ENCODE measurements around the gene ACTR8. TPM values are rescaled to one million over a fixed set of nuclear protein-coding genes. Genes with fewer than 3 reads are reported as not detected.

ACTR8 gene
- total RNA-seq, 1 experiment from 2014 or later = 15.2 TPM

DNA sequence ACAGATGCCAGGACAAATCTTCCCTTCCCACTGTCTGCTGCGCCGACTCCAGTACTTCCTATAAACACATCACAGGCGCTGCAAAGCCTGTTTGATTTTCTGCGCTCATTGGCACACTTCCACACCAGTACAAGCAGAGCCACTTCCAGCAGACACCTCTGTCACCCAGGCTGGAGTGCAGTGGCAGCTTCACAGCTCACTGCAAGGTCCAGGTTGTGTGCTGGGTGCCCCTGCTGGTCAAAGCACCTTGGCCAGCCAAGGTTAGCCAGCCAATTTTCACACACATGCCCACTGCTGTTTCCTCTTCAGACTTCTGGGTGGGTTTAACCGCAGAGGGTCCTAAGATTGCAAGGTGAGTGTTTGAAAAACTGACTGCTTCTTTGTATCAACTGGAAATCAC, 40.7 kb downstream of the ACTR8 start:
- DNase-seq (ENCODE audit: extremely low read depth, low read depth) = no peak

DNA sequence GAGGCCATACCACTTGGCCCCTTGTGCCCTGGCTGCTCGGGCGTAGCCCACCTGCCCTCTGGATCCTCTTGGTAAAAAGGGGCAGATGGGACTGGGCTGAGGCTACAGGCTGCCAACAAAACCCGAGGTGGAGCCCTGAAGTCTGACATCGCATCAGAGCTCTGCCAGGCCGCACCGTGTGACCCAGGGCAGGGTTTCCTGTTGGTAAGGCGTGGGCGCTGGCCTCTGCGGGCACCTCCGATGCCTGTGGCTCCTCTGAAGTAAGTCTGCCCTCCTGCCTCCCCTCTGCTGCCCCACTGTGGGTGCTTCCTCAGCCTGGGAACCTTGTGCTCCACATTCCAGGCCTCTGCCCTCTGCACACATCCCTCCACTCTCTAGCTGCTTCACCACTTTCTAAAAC, 44.6 kb downstream of the ACTR8 start:
- DNase-seq (ENCODE audit: extremely low read depth, low read depth) = no peak

DNA sequence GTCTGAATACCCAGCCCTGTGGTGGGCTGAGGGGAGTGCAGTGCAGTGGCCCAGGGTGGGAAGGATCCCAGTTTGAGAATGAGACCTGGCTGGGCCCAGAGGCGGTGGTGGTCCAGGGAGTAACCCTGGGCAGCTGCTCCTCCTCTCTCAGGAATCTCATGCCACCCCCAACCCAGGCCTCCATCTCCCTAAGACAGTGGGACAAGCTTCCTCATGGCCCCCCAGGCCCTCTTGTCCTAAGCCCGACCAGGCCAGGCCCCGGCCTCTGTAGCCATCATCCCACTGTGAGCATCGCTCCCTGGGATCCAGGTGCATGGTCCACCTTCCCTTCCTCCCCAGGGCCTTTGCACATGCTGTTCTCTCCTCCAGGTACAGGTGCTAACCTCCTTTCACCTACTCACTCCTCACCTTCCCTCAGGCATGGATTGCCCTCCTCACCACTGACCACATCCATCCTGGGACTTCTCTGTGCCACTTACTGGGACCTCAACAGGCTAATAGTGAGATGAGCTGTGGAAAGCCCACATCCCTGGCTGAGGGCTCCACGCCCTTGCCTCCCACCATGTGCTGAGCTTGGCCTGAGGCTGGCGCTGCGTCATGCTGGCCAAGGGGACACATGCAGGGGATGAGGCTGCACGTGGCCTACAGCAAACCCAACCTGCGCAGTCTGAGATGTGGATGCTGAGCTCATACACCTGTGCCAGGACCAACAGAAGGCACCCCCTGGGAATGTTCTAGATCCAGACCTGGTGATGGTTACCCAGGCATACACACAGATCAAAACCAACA, 45.7 kb downstream of the ACTR8 start:
- DNase-seq (ENCODE audit: extremely low read depth, low read depth) = no peak

DNA sequence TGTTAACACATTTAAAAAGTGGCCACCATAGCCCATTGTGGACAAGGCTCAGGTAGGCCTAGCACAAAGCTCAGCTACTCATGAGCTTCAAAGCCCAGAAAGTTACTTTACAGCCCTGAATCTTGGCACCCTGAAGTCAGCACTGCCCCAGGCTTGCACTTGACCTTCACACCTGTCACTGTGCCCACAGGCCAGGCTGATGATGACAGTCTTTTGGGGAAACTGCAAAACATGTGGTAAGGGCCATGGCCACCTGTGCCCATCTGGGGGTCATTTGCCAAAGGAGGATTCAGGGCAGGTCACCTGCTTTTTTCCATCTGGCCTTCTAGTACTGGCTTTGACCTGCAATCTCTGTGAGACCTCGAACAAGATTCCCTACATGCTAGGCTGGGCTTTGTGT, 46.7 kb downstream of the ACTR8 start:
- DNase-seq (ENCODE audit: extremely low read depth, low read depth) = no peak

DNA sequence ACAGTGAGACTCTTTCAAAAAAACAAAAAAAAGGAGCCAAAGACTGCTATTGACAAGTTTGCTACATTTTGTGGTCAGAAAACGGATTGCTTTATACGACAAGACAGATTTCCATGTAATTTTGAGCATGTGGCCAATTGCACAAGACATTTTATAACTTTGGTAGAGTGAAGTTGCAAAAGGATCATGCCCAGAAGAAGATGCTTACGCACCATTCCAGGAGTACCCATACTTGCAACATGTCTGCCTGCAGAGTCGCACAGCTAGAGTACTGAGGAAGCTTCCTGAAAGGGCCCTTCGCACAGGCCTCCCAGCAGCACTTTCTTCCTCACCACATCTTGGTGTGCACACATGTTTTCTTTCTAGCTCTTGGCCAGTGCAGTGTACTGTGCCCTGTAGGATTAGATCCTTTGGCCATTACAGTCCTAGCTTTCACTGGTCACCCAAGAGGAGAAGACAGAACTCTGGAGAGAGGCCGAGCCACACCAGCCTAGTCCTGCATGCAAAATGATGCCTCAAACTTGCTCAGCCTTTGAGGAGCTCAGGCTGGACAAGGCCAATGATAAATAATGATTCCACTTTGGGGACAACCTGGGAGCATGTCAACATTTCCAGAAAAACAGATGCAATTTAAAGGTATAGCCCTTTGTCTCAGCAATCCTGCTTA, 47.4 kb downstream of the ACTR8 start:
- DNase-seq (ENCODE audit: extremely low read depth, low read depth) = no peak

DNA sequence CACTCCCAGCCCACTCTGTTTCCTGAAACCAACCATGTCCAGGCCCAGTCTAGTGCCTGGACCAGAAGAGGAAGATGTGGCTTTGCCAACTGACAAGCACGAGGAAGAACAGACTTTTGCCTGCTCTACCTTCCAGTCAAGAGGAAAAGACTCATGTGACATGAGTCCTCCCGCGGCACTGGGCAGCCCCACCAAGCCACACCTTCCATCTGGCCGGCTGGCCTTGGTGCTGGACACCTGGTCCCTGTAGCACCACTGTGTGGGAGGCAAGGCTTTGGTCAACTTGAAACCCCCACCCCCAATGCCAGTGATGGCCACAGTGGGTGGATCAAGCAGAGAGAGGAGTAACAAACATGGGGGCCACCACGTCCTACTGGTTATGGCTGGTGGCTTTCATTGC, 48.3 kb downstream of the ACTR8 start:
- no peak for DNase-seq (ENCODE audit: extremely low read depth, low read depth)

DNA sequence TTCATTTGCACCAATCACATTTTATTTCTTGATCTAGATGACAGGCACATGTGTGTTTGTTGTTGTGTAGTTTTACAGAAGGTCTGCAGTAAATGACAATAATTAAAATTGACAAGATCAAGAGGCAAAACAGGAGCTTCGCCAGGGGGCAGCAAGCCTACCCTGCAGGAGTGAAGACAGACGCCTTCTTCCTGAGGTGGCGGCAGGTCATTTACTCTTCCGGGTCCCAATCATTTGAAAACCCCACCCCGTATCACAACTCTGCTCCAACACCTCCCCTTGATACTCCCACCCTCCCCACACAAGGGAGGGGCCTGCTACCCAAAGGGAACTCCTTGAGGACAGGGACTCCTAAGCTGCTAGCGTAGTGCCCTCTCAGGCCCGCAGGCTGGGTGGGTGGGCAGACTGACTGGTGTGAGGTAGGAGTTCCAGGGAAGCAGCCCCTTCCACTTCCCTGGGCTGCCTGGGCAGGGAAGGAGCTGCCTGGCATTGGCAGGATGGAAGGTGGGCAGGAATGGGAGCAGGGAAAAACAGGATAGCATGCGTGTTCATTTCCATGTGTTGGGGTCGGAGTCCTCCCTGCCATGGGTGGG, 48.8 kb downstream of the ACTR8 start:
- DNase-seq (ENCODE audit: extremely low read depth, low read depth) = no peak

DNA sequence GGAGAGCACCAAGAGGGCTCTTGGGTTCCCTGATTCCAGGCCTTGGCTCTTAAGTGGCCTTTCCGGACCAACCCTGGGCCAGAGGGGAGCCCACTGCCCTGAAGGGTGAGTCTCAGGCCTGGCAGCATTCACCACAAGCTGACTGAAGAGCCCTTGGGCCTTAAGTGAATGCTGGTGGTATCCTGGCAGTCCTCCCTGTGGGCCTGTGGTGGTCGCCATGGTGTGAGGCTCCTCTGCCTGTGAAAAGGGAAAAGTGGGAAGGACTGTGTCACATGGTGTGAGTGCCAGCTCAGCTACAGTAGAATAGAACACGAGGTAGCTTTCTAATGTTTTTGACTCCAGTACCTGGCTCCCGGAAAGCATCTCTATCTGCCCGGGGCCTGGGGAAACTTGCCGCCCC, 51.0 kb downstream of the ACTR8 start:
- DNase-seq (ENCODE audit: extremely low read depth, low read depth) = no peak

DNA sequence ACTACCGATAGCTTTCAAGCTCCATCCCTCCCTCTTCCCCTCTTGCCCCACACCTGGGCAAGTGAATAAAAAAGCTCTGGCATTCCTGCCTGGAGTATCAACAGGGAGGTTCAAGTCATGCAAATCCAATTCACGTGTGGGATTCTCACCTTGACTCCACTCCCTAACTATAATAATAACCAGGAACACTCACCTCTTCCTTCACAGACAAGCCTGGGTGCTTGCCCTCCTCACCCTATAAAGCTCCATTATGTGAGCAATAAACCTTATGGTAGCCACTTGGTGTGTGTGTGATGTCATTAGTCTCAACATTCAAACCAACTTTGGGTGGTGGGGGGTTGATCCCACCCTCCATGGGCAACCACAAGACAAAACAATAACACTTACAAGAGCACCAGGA, 52.3 kb downstream of the ACTR8 start:
- no peak for DNase-seq (ENCODE audit: extremely low read depth, low read depth)

DNA sequence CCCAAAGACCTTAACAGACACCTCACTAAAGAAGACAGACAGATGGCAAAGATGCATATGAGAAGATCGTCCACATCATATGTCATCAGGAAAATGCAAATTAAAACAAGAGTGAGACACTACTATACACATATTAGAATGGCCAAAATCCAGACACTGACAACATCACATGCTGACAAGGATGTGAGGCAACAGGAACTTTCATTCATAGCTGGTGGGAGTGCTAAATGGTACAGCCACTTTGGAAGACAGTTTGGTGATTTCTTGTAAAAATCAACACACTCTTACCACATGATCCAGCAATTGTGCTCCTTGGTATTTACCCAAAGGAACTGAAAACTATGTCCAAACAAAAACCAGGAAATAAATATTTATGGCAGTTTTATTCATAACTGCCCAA, 53.4 kb downstream of the ACTR8 start:
- DNase-seq (ENCODE audit: extremely low read depth, low read depth) = no peak

DNA sequence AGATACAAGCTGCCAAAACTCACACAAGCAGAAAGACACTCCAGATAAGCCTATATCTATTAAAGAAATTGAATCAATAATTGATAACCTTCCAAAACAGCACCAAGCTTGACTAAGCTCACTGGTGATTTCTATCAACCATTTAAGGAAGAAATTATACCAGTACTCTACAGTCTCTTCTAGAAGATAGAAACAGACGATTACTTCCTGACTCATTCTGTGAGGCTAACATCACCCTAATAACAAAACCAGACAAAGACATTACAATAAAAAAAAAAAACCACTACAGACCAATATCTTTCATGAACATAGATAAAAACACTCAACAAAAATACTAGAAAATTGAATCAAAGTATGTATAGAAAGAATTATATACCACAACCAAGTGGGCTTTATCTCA, 55.9 kb downstream of the ACTR8 start:
- DNase-seq (ENCODE audit: extremely low read depth, low read depth) = no peak

DNA sequence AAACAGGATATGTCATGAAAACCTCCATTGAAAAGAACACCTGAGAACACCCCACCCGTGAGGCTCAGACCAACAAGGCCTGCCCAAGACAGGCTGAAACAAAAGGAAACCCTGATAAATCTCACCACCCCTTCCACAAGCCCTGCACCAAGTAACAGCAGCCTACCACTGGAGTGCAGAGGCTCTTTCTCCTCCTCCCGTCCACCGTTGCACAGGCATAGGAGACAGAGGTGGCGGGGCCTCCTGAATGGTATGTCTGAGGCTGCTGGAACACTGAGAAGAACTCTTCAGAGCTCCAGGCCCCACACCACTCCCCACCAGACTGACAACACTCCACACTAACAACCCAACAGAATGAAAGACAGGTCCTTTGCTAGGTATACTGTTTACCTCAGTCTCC, 57.2 kb downstream of the ACTR8 start:
- DNase-seq (ENCODE audit: extremely low read depth, low read depth) = no peak

DNA sequence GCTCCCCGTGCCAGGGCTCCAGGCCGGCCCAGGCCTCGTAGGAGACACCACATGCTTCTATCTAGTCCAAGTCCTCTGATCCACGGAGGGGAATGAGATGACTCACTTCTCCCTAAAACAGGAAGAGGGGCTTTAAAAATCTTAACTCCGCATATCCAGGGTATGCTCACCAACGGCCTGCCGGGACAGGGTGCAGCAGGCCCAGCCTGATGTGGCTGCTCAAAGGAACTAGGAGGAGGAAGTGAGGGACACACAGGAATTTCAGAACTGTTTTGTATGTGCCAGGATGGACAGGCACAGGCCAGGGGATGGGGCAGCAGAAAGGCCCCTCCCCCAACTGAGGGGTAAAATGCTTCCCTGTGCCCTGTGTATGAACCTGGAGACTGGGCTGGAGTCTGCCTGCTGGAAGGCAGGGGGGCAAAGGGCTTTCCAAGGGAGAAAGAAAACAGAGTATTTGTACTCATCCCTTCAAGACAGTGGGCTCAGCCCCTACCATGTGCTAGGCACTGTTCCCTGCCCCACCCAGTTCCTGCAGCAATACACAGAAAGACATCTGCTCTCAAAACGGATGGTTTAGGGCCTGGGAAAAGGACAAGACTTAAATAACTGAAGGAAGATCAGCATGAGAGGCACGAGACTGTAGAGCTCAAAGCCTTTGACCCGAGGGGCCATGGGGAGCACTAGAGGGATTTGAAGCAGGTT, 57.8 kb downstream of the ACTR8 start:
- DNase-seq (ENCODE audit: extremely low read depth, low read depth) = no peak

DNA sequence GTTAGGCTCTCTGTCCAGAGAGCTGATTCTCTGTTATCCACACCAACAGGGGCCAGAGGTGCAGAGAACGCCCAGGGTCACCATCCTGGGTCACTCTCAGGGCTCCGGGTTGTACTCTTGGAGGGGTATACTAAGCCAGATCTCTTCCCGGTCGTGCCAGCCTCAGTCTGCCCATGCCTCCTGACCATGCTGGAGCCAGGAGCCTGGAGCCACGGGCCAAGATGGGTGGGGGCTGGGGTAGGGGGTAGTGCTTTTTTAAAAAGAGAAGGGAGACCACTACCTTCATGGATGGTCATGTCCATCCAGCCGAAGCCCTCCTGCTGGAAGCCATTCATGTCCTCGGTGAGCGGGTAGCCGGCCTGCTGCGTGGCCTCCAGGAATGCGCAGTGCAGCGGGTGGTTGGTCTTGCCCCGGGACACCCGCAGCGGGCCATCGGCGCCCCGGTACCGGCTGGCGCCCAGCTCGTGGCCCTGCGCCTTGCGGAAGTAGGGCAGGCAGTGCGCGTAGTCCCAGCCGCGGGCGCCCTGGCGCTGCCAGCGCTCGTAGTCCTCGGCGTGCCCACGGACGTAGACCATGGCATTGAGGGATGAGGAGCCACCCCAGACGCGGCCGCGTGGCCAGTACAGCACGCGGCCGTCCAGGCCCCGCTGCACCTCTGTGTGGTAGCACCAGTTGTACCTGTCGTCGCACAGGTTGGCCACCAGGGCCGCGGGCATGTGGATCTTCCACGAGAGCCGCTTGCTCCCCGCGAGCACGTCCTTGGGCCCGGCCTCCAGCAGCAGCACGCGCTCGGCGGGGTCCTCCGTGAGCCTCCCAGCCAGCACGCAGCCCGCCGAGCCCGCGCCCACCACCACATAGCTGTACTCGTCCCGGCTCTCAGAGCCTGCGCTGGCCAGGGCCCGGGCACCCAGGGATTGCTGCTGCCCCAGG, 58.7 kb downstream of the ACTR8 start:
- no peak for DNase-seq (ENCODE audit: extremely low read depth, low read depth)

DNA sequence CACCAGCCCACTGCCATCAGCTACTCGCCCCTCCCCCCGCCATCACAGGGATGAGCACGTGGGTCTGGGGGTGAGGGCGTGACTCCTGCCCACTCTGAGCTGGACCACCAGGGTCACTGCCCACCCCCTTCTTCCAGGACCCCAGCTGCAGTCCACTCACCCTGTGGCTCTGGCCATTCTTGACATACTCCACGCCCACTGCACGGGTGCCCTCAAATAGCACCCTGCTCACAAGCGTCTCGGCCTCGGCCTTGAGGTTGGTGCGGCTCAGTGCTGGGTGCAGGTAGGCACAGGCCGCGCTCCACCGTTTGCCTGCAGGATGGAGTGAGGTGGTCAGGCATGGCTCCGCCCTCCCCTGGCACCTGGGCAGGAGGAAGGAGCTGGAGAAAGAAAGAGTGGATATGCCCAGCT, 59.6 kb downstream of the ACTR8 start:
- no peak for DNase-seq (ENCODE audit: extremely low read depth, low read depth)

DNA sequence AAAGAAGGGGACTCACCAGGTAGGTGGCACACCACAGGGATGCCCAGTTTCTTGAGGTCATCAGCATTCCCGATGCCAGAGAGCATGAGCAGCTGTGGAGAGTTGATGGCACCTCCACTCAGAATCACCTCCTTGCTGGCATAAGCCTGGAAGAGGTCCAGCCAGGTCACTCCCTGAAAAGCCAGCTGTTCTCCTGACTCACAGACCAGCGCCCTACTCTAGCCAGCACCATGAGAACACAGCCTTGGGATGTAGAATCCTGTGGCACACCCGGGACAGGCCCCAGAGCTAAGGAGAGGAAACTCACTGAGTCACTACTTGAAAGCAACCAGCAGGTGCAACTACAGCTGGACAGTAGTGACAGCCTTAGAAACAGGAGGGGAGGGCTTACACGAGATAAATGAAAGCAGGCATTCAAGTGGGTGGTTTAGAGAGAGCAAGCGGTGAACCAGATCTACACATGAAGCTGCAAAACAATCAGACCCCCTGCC, 60.3 kb downstream of the ACTR8 start:
- DNase-seq (ENCODE audit: extremely low read depth, low read depth) = no peak

DNA sequence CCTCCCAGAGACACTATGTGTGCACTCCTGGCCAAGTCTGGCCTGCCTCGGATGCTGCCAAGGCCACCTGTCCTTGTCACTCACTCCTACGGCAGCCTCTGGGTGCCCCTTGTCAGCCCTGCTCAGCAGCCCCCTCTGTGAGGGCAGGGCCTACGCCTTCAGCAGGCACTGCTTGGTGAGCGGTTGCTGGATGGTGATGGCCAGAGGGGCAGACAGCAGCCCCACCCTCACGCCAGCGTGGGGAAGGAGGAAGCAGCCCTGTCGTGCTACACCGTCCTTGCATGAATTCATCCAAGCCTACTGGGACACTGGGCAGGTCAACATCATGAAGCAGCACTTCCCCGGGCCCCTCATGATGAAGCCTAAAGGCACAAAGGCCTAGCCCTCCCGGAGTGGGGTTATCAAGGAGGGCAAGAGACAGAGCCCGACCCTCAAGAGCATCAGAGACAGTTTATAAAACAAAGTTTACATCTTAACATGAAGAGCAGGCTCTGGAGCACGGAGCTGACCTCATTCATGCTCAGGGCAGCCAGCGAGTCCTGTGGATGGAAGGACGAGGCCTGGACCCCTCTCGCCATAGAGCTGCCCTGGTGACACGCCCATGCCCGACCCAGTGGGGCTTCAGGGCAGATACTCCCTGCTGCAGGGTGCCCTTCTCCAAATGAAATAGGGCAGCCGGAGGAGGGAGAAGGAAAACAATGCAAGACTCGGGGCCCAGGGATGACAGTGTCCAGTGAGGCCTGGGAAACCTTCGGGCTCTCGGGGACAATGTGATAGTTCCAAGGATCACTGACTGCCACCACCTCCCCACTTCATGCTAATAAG, 61.0 kb downstream of the ACTR8 start:
- no peak for DNase-seq (ENCODE audit: extremely low read depth, low read depth)

DNA sequence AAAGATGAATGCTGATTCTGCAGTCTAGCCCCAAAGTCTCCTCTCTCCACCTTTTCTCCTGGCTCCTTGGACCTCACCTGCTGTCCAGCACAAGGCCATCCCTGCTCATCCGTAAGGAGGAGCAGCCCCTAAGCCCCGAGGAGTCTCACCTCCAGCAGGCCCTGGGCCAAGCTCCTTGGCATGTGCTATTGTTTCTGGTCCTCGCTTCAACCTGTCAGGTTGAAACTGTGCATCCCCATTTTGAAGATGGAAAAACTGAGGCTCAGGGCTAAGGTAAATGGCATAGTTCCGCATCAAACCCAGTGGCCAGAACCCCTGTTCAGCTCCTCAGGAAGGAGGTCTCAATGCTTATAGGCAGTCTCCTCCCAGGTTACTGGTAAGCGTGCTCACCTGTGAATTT, 61.9 kb downstream of the ACTR8 start:
- DNase-seq (ENCODE audit: extremely low read depth, low read depth) = no peak

DNA sequence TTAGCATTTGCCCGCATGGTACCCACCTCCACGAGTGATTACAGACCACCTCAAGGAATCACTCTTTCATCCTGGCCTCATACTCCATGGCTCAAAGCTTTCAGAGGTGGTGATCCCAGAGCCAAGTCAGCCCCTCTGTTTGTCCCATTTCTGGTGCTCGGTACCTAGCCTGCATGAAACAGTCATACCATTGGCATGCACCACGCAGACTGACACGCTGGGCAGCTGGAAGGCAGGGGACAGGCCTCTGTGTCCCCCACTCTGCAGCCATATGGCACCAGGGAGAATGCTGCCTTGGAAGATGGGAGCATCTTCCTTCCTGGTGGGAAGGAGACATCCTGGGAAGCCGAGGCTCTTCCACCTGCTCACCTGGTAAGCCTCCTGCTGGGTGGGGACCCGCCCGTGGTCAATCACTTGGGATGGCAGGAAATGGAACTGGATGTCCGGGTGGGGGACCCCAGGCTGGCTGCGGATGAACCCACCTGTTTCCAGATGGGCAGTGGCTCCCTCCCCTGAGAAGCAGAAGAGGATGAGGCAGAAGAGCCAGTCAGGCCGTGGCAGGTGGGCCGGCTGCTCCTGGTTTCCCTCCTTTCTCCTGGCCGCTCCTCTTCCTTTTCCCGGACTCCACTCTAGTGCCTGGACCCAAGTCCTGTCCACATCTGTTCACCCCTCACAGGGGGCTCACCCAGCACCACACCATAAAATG, 62.6 kb downstream of the ACTR8 start:
- no peak for DNase-seq (ENCODE audit: extremely low read depth, low read depth)
